Endothelial cell of umbilical vein (primary cell): ENCODE measurements around the gene WDR55. TPM values are rescaled to one million over a fixed set of nuclear protein-coding genes. Genes with fewer than 3 reads are reported as not detected.

Experiments used
- BruUV-seq: library from RNA; stranded (reverse); fragments of 400-500 nt; replicated peaks from 2 replicates; lab custom pipeline; 2021; lab: Mats Ljungman, UMichigan
- CTCF ChIA-PET: fragments of 300-600, 350-600 bp; sonication (Branson Sonifier 250); formaldehyde crosslinking; loops from one replicate; lab custom pipeline; 2021; ENCODE audit warnings: antibody characterized with exemption, inconsistent platforms; lab: Charles Lee
- POLR2A ChIA-PET: fragments of 300-600, 350-600 bp; sonication (Branson Sonifier 250); formaldehyde crosslinking; loops from one replicate; lab custom pipeline; 2021; ENCODE audit warnings: antibody characterized with exemption, inconsistent platforms; lab: Charles Lee
- DNase-seq: peaks from one replicate; pipeline ENCODE4 v3.0.0-alpha.2; 2011; ENCODE audit warnings: low read depth, low spot score
- FAIRE-seq: peaks from 2 replicates; lab custom pipeline; 2011; peaks lifted over from hg19 to GRCh38; lab: Jason Lieb, UNC
- H2AFZ ChIP-seq: 2 replicates; pipeline ENCODE4 v1.6.0; 2012; ENCODE audit warnings: low read depth, low read length, control low read depth, inconsistent platforms
- H3K27ac ChIP-seq: 2 replicates; pipeline ENCODE4 v1.5.1; 2011; ENCODE audit warnings: low read depth, mild to moderate bottlenecking, control low read depth, low read length, moderate library complexity; ENCODE audit not compliant: insufficient read depth
- H3K27me3 ChIP-seq, 2 experiments: 2 replicates each; pipeline versions ENCODE4 v1.6.0 to v1.6.1; 2011; ENCODE audit warnings: low read length in 2 of 2, mixed read lengths in 1 of 2; ENCODE audit not compliant: control insufficient read depth in 2 of 2, insufficient read depth in 2 of 2
- H3K36me3 ChIP-seq, 2 experiments: 2 replicates in 1 of 2; 3 replicates in 1 of 2; pipeline ENCODE4 v1.5.1; 2011; ENCODE audit warnings: low read length in 2 of 2, mild to moderate bottlenecking in 1 of 2, moderate library complexity in 1 of 2; ENCODE audit not compliant: control insufficient read depth in 2 of 2, insufficient read depth in 2 of 2; ENCODE audit errors: extremely low read depth in 1 of 2
- H3K4me1 ChIP-seq: 3 replicates; pipeline ENCODE4 v1.5.1; 2011; ENCODE audit warnings: mild to moderate bottlenecking, low read length; ENCODE audit not compliant: control insufficient read depth, insufficient read depth; ENCODE audit errors: extremely low read depth
- H3K4me2 ChIP-seq: 2 replicates; pipeline ENCODE4 v1.6.1; 2011; ENCODE audit warnings: low read length, control low read depth, mixed read lengths; ENCODE audit not compliant: insufficient read depth
- H3K4me3 ChIP-seq, 3 experiments: fragments of 200-600 bp in 1 of 3; sonication (generic), shearing (Covaris generic) in 1 of 3; replicated peaks in 1 of 3; 2 replicates each; pipeline ENCODE4 v1.5.1; 2011 to 2016; ENCODE audit warnings: control low read depth in 3 of 3, low read length in 3 of 3, mild to moderate bottlenecking in 2 of 3, inconsistent platforms in 1 of 3, low read depth in 1 of 3, moderate library complexity in 1 of 3; ENCODE audit not compliant: insufficient read depth in 1 of 3
- H3K79me2 ChIP-seq: 2 replicates; pipeline ENCODE4 v1.6.0; 2012; ENCODE audit warnings: low read length, inconsistent platforms; ENCODE audit not compliant: control insufficient read depth, insufficient read depth
- H3K9ac ChIP-seq: replicated peaks from 2 replicates; pipeline ENCODE3; 2011; ENCODE audit warnings: low read length, control low read depth; ENCODE audit not compliant: insufficient read depth; ENCODE audit errors: extremely low read depth
- H3K9me1 ChIP-seq: replicated peaks from 3 replicates; pipeline ENCODE4 v1.6.0; 2011; ENCODE audit warnings: mild to moderate bottlenecking, low read length; ENCODE audit not compliant: control insufficient read depth, insufficient read depth; ENCODE audit errors: extremely low read depth
- H3K9me3 ChIP-seq: replicated peaks from 2 replicates; pipeline ENCODE4 v1.5.1; 2012; ENCODE audit warnings: low read length, inconsistent platforms; ENCODE audit not compliant: control insufficient read depth, insufficient read depth
- H4K20me1 ChIP-seq: replicated peaks from 2 replicates; pipeline ENCODE3; 2011; ENCODE audit warnings: mild to moderate bottlenecking, low read length; ENCODE audit not compliant: control insufficient read depth, insufficient read depth; ENCODE audit errors: extremely low read depth
- CTCF ChIP-seq, 2 donors: IDR thresholded peaks; 1 replicate in 1 of 2; 2 replicates in 1 of 2; pipeline ENCODE4 v1.5.1; 2011; ENCODE audit warnings: low read length in 2 of 2, mild to moderate bottlenecking in 2 of 2, moderate library complexity in 2 of 2, control low read depth in 1 of 2, inconsistent platforms in 1 of 2, low read depth in 1 of 2; ENCODE audit not compliant: insufficient read depth in 1 of 2; ENCODE audit errors: extremely low read depth in 1 of 2
- EZH2 ChIP-seq: IDR thresholded peaks from 2 replicates; pipeline ENCODE4 v1.6.1; 2012; ENCODE audit warnings: borderline replicate concordance, low read depth, mild to moderate bottlenecking, moderate library complexity, low read length, inconsistent platforms; ENCODE audit not compliant: severe bottlenecking
- FOS ChIP-seq: IDR thresholded peaks from 2 replicates; pipeline ENCODE4 v1.6.1; 2011; ENCODE audit warnings: mild to moderate bottlenecking, low read length, moderate library complexity, borderline replicate concordance; ENCODE audit not compliant: insufficient read depth
- GATA2 ChIP-seq: IDR thresholded peaks from 2 replicates; pipeline ENCODE4 v1.7.0; 2011; ENCODE audit warnings: low read depth, mild to moderate bottlenecking, moderate library complexity, mixed read lengths, low read length; ENCODE audit not compliant: insufficient read length, insufficient read depth
- JUN ChIP-seq: IDR thresholded peaks from 2 replicates; pipeline ENCODE4 v1.6.1; 2011; ENCODE audit warnings: borderline replicate concordance, low read depth; ENCODE audit not compliant: insufficient read length, insufficient read depth
- MAX ChIP-seq: IDR thresholded peaks from 2 replicates; pipeline ENCODE4 v1.6.1; 2011; ENCODE audit not compliant: insufficient read depth, insufficient read length
- MYC ChIP-seq: IDR thresholded peaks from one replicate; pipeline ENCODE4 v1.6.1; 2011; ENCODE audit warnings: mild to moderate bottlenecking, low read depth, low read length
- POLR2A ChIP-seq: IDR thresholded peaks from 2 replicates; pipeline ENCODE4 v1.6.1; 2012; ENCODE audit warnings: low read depth, mild to moderate bottlenecking, control low read depth, low read length
- POLR2AphosphoS5 ChIP-seq: IDR thresholded peaks from 2 replicates; pipeline ENCODE4 v1.6.1; 2012; ENCODE audit warnings: low read depth, mild to moderate bottlenecking, control low read depth, low read length, moderate library complexity; ENCODE audit not compliant: insufficient read depth
- dilution Hi-C: fragments of 300-500 bp; cut with MboI; formaldehyde crosslinking; loops from one replicate; pipeline ENCODE4 v1.15.0; 2019; ENCODE audit warnings: low sequenced_read_pairs; ENCODE audit not compliant: extremely low pct_ligation_motif_present
- intact Hi-C: fragments of 100-400 bp; cut with micrococcal nuclease; formaldehyde crosslinking; loops from one replicate; pipeline ENCODE4 v1.10.0; 2022
- polyA plus RNA-seq, 4 experiments: library from polyadenylated mRNA; depleted of rRNA in 3 of 4; stranded (reverse) in 3 of 4; unstranded in 1 of 4; fragments of >200 nt; gene quantifications; 2 replicates each; pipeline versions ENCODE4 v1.2.1 to v1.2.3, GENCODE V29; 2011 to 2012; ENCODE audit warnings: missing spikeins in 1 of 4
- total RNA-seq: library from RNA; stranded (reverse); gene quantifications from 2 replicates; pipeline ENCODE4 v1.2.3, GENCODE V29; 2021

The WDR55 gene
- total and polyA plus RNA-seq, 2 donors (not counting 3 experiments of a cell fraction or from before 2014, with no cell fraction given): 17.5 to 25.3 TPM

DNA sequence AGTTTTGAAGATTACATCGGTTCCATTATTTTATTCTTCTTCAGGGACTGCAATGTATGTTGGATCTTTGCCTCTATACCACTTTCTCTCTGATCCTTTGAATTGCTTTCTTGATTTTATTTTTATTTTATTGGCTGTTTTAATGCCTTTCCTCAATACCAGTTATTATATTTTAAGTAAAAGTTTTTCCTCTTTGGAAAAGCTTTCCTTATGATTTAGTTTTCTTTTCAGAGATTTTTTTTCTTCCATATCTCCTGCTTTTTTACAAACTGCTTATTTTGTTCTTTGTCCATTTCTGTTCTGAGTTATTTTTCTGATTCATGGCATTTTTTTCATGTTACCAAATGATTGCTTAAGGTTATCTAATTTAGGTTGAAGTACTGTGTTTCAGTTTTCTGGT lies 47.1 kb downstream of the WDR55 start:
- H3K4me2 ChIP-seq: peak overlapping the region; percentile 98
- H3K9me1 ChIP-seq: no peaks in the 10 kb centered on the region
- POLR2A ChIA-PET: no interaction called here
- no peak overlapping the region for H3K9ac ChIP-seq
- DNase-seq (no peak), FAIRE-seq (no peak)
- no peak for TF ChIP-seq MAX
- no peak for TF ChIP-seq FOS
- TF ChIP-seq CTCF (IDR thresholded peaks at IDR 0.05; ENCODE audit: extremely low read depth in 1 of 2, insufficient read depth in 1 of 2, low read depth in 1 of 2, low read length in 2 of 2): no peak
- no peak for TF ChIP-seq GATA2
- no peak for TF ChIP-seq MYC
- TF ChIP-seq EZH2: no peak
- TF ChIP-seq POLR2A: no peak
- no peak for TF ChIP-seq JUN
- no peak for TF ChIP-seq POLR2AphosphoS5
- H3K4me3 ChIP-seq: no peak overlapping the region
- no peaks in the 10 kb centered on the region for H3K79me2 ChIP-seq
- H4K20me1 ChIP-seq: no peaks in the 10 kb centered on the region
- CTCF ChIA-PET: interaction anchor here (0.9 to 3.1 kb wide), 6 partner anchors 9 to 339 kb away, joined by 5 to 13 read pairs (median 10); partner anchors contain the start of gene ZMAT2
- intact Hi-C loops (loop anchor here (1.0 to 5.0 kb wide), 5 partner anchors 11 to 851 kb away; partner anchors contain the start of genes HARS1, HARS2, IK and NDUFA2), dilution Hi-C loops (no loop called here)
- H3K27me3 ChIP-seq: no peaks in the 10 kb centered on the region
- no TSS peak for BruUV-seq
- H2AFZ ChIP-seq: no peak overlapping the region
- H3K36me3 ChIP-seq: no peaks in the 10 kb centered on the region
- H3K4me1 ChIP-seq: peaks cover 10% of the 10 kb centered on the region
- no peak overlapping the region for H3K27ac ChIP-seq
- no peaks in the 10 kb centered on the region for H3K9me3 ChIP-seq
